Progenitor cell of endocrine pancreas (in vitro differentiated cells): ENCODE data around the gene DNAI1. TPM values are rescaled to one million over a fixed set of nuclear protein-coding genes. Genes with fewer than 3 reads are reported as not detected.

Experiments used
- DNase-seq: peaks from one replicate; pipeline ENCODE4 v3.0.0; 2021; ENCODE audit warnings: low spot score; ENCODE audit not compliant: unreplicated experiment
- H3K27ac Mint-ChIP-seq: 2 replicates; pipeline ENCODE4 v1.8.0; 2021; ENCODE audit warnings: mild to moderate bottlenecking, moderate library complexity, mixed read lengths
- H3K27me3 Mint-ChIP-seq: 2 replicates; pipeline ENCODE4 v1.8.0; 2021; ENCODE audit warnings: mixed read lengths
- H3K36me3 Mint-ChIP-seq: 2 replicates; pipeline ENCODE4 v1.8.0; 2022; ENCODE audit warnings: mixed read lengths; ENCODE audit not compliant: insufficient read depth
- H3K4me1 Mint-ChIP-seq: 2 replicates; pipeline ENCODE4 v1.8.0; 2021; ENCODE audit warnings: low read depth, mixed read lengths
- H3K4me3 Mint-ChIP-seq: 2 replicates; pipeline ENCODE4 v1.8.0; 2021; ENCODE audit warnings: low read depth, mild to moderate bottlenecking, moderate library complexity, mixed read lengths
- H3K9me3 Mint-ChIP-seq: 2 replicates; pipeline ENCODE4 v1.8.0; 2021; ENCODE audit warnings: low read depth, mixed read lengths
- total RNA-seq: library from RNA; stranded (reverse); gene quantifications from 2 replicates; pipeline ENCODE4 v1.2.1, GENCODE V29; 2021
- TF ChIP-seq, protein P1 (sequence below): fragments of 200-600 bp; sonication (generic); IDR thresholded peaks from one replicate; pipeline ENCODE4 v1.5.0; 2021; ENCODE audit warnings: antibody characterized with exemption, mild to moderate bottlenecking; ENCODE audit not compliant: unreplicated experiment

The DNAI1 gene
- total RNA-seq, 1 donor from 2014 or later, result 1.2 TPM

- no peak for DNase-seq
- peaks cover 12% of the 10 kb centered on the region for H3K4me1 Mint-ChIP-seq
- H3K4me3 Mint-ChIP-seq, result no peak overlapping the region
- H3K36me3 Mint-ChIP-seq, result no peaks in the 10 kb centered on the region
- no peak overlapping the region for H3K27ac Mint-ChIP-seq
- no peaks in the 10 kb centered on the region for H3K27me3 Mint-ChIP-seq
- H3K9me3 Mint-ChIP-seq, result no peaks in the 10 kb centered on the region
- TF ChIP-seq, protein P1, sequence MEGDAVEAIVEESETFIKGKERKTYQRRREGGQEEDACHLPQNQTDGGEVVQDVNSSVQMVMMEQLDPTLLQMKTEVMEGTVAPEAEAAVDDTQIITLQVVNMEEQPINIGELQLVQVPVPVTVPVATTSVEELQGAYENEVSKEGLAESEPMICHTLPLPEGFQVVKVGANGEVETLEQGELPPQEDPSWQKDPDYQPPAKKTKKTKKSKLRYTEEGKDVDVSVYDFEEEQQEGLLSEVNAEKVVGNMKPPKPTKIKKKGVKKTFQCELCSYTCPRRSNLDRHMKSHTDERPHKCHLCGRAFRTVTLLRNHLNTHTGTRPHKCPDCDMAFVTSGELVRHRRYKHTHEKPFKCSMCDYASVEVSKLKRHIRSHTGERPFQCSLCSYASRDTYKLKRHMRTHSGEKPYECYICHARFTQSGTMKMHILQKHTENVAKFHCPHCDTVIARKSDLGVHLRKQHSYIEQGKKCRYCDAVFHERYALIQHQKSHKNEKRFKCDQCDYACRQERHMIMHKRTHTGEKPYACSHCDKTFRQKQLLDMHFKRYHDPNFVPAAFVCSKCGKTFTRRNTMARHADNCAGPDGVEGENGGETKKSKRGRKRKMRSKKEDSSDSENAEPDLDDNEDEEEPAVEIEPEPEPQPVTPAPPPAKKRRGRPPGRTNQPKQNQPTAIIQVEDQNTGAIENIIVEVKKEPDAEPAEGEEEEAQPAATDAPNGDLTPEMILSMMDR, result no peak
Measured at GRCh38 chr9:34463901-34464232, 5.3 kb downstream of the DNAI1 start.

DNA sequence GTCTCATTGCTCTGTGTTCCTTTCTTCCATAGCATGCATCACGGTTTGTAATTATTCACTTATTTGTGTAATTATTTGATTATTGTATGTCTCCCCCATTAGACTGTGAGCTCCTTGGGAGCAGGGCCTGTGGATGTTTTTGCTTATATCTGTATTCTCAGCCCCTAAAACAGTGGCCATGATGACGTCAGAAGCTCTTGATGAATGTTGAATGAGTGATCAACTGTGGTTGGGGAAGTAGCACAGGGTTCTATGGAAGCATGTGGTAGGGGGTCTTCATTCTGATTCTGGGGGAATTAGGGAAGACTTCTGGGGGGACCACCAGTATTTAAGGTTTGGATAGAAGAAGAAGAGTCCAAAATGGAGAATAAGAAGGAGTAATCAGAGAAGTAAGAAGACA, 6.0 kb downstream of the DNAI1 start:
- TF ChIP-seq, protein P1, result no peak
- Mint-ChIP-seq H3K4me1 (peaks cover 6% of the 10 kb centered on the region), H3K4me3 (no peak overlapping the region), H3K36me3 (no peaks in the 10 kb centered on the region), H3K27me3 (no peaks in the 10 kb centered on the region), H3K9me3 (no peaks in the 10 kb centered on the region), H3K27ac (no peak overlapping the region)
- no peak for DNase-seq

- TF ChIP-seq, protein P1, result no peak
- Mint-ChIP-seq H3K27ac (no peak overlapping the region), H3K27me3 (no peaks in the 10 kb centered on the region), H3K4me1 (peaks cover 4% of the 10 kb centered on the region), H3K4me3 (no peak overlapping the region), H3K9me3 (no peaks in the 10 kb centered on the region), H3K36me3 (no peaks in the 10 kb centered on the region)
- DNase-seq, result no peak
Measured at GRCh38 chr9:34465468-34465867, 6.9 kb downstream of the DNAI1 start.

DNA sequence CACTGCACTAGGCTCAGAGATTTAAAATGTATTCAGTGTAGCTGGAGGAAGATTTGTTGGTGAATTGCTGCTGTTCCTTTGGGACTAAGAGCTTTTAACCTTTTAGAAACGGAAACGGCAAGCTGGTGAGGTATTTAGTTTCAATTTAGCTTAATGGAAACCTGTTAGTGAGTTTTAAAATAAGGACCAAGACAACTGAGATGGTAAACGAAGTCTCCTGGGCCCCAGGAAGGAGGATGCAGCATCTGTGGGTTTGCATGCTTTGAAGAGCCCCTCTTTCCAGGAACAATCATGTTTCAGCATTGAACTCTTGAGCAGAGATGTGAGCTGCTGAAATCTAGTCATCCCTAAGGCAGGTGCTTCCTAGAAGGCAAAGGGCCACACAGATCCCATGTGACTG, 16.5 kb downstream of the DNAI1 start:
- H3K36me3 Mint-ChIP-seq, result no peaks in the 10 kb centered on the region
- H3K27ac Mint-ChIP-seq, result no peak overlapping the region
- no peak overlapping the region for H3K4me3 Mint-ChIP-seq
- H3K27me3 Mint-ChIP-seq, result peaks cover 20% of the 10 kb centered on the region
- TF ChIP-seq, protein P1, result no peak
- H3K4me1 Mint-ChIP-seq, result no peaks in the 10 kb centered on the region
- H3K9me3 Mint-ChIP-seq, result no peaks in the 10 kb centered on the region
- no peak for DNase-seq

DNA sequence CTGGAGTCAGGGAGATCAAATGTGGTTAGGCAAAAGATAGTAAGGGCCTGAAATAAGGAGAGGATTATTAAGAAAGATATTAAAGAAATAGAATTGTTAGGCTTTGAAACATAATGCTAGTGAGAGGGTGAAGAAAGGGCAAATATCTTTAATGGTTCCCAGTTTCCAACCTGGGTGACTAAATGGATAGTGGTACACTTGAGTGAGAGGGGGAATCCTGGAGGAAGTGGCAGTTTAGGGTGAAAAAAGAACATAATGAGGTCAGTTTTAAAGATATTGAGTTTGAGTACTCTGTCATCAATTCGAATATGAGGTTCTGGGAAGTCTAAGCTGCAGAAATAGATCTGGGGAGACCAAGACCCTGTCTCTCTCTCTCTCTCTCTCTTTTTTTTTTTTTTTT, 18.9 kb downstream of the DNAI1 start:
- H3K4me1 Mint-ChIP-seq, result no peaks in the 10 kb centered on the region
- peaks cover 4% of the 10 kb centered on the region for H3K9me3 Mint-ChIP-seq
- peaks cover 20% of the 10 kb centered on the region for H3K27me3 Mint-ChIP-seq
- TF ChIP-seq, protein P1, result no peak
- H3K27ac Mint-ChIP-seq, result no peak overlapping the region
- no peaks in the 10 kb centered on the region for H3K36me3 Mint-ChIP-seq
- DNase-seq, result no peak
- no peak overlapping the region for H3K4me3 Mint-ChIP-seq
